NCI-H1694 (cell line): ENCODE measurements around the gene HEATR1.

ENCODE experiments used
- DNase-seq: peaks from one replicate; lab custom pipeline; 2025; lab: John Stamatoyannopoulos, UW

HEATR1 gene

DNA sequence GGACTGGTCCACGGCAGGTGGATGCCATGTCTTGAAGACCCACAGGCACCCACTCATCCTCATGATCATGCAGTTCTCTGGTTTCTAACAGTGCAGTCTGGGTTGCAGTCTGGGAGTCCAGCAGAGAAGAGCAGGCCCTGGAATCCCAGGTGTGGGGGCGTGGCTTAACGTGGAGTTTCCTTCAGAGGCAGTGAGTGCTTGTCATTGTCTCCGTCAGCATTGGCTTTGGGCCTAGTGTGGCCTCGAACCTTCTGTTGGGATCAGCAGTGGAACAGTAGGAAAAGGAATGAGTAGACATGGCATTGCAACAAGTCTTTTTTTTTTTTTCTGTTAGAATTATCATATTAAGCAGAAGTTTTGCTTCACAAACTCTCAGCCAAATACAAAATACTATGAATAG, 67.8 kb downstream of the HEATR1 start:
- DNase-seq = peak; percentile 5

DNA sequence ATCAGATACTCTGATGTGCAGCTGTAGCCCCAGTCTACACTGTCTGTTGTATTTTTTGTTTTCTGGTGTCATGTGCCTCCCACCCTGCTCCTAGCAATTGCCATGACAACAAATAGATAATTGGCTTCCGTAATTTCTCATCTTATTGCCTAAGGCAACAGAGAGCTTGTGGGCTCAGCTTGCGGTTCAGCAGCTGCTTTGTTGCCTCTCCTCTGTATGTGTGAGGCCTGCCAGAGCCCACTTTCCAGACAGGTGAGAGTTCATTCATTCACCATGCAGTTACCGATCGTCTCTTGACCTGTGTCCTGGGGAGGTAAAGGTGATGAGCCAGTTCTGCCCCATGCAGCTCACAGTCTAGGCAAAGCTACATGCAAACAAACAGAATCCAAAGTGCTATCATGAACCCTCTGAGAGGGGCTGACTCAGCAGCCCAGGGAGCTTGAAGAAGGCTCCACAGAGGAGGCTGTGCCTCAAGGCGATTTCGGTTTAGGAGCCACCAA, 68.6 kb downstream of the HEATR1 start:
- DNase-seq = peak; percentile 76

DNA sequence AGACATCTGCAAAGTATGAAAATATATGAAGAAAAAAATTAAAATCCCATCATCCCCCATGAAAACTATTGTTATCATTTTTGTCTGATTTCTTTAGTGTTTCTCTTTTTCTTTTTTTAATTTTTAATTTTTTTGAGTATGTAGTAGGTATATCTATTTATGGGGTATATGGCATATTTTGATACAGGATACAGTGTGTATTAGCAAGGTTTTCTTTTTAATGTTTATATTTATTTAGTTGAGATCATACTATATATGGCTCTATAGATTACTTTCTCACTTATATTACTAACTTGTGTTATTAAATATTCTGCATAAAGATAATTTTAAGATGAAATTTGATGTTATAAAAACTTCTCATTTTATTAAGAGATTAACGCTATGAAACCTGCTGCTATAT, 69.1 kb downstream of the HEATR1 start:
- no peak for DNase-seq

DNA sequence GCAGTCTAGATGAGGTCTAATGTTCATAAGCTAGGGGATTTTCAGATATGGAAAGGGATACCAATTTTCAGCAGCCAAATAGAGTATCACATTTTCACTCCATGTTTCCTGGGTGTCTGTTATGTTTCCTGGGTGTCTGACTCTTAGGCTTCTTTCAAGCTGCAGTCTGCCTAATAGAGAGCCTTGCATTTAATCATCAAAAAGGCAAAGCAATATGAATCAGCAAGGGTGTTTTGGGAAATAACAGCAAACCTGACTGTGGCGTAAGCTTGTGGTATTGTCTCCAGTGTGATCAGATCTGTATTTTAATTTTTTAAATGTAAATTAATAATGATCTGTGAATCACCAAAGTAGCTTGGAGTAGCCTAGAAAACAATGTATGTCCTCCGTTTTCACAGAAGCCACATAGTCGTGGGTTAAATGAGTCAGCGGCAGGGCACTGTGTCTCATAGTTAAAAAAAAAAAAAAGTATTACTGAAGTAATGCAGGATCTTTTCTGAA, 70.1 kb downstream of the HEATR1 start:
- no peak for DNase-seq

DNA sequence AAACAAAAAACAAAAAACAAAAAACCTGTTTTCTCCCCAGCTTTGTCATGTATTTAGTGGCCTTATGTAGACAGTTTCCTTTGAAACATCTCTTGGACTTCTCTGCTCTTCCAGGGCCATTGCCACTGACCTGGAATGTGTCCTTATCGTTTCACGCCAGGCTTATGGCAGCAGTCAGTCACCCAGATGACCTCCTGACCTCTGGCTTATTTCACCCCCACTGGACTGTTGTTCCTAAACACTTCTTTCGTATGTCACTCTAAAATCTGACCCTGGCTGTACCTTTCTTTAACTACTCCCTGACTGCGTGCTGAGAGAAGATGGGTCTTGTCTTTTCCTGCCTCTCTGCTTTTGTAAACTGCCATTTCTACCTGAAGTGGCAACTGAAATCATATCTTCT, 71.5 kb downstream of the HEATR1 start:
- no peak for DNase-seq

DNA sequence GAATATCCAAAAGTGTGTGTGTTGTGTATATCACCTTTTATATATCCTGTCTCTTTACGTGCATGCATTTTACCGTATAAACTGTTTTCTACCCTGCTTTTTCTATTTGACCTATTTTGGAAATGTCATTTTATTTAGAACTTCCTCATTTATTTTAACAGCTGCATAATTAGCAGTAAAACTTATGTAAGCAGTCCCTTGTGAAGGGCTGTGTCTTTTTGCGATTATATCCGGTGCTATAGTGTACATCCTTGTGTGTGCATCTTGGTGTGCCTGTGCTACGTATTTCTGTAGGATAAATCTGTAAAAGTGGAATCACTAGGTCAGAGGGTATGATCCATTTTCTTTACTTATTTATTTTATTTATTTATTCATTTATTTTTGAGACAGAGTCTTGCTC, 73.4 kb downstream of the HEATR1 start:
- no peak for DNase-seq

DNA sequence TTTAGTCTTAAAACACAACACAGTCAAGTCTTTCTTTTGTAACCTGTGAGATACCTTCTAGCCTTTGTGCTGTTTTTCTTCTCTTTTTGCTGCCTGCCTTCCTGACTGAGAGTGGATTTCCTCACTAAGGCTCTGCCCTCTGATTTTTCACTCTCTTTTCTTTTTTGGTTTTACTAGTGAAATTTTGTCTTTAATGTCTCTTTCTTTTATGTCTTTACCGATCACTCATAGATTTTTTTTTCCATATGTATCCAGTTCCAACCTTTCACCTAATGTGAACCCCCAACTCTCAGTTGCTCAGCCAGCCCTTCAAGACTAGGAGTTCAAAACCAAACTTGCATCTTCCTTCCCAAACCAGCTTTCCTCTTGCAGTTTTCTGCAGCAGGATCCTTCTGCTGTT, 74.0 kb downstream of the HEATR1 start:
- DNase-seq = no peak

DNA sequence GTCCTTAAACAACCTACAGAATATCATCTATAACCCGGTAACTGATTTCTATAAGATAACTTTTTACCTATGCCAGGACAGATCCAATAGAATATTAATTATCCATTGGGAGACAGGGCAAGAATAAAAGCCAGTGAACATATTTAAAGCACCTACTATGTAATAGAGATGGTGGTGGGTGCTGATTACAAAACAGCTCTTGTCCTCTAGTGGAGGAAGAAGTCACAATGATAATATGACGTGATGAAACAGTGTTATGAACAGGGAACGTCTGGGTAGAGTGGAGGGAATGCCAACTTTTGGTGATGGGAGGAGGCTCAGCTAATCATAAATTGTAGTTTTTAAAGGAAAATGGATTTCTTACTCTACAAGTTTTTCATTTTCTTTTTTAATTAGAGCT, 78.2 kb downstream of the HEATR1 start:
- no peak for DNase-seq

DNA sequence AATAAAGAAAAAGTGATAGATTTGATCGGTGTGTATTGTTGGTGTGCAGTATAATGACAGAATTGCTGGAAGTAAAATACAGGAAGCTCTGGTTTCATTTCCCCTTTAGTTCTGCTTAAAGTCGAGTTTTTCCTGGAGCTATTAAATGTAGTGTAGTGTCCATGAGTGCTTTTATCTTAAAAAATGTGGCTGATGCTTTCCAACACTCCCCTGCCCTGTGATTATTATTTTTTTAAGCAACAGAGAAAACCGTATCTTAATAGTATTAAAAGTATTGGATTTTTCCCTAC, 79.5 kb downstream of the HEATR1 start:
- no peak for DNase-seq

DNA sequence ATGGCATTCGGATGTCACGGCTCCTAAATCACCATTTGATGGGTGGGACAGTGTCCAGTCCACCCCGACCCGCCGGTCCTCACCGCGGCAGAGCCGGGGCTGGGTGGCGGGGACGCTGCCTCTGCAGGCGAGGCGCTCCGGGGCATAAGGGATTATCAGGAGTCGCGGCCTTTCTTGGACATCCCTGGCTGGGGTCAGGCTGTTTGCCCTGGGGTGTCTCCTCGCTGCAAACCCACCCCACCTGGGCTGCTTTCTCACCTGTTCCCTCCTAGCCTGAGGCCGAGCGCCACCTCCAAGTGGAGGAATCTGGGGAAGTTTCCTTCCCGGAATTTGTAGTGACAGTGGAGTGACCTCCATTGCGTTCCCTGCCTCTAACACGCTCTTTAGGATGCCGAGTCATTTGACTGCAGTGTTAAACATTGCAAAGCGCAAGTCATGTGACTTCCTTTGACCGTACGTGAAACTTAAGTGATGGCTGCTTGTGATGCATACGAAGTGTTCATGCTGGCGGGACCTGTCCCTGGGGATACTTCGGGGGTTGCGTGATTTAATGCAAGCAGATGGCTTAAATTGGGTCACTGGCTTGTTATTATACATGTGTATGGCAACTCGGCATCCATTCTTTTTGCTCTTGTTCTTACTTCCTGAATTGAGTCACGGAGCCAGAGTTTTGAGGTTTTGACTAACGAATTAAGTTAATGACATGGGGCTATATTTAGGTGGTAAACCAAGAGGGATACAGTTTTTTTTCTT, 80.0 kb downstream of the HEATR1 start:
- no peak for DNase-seq

DNA sequence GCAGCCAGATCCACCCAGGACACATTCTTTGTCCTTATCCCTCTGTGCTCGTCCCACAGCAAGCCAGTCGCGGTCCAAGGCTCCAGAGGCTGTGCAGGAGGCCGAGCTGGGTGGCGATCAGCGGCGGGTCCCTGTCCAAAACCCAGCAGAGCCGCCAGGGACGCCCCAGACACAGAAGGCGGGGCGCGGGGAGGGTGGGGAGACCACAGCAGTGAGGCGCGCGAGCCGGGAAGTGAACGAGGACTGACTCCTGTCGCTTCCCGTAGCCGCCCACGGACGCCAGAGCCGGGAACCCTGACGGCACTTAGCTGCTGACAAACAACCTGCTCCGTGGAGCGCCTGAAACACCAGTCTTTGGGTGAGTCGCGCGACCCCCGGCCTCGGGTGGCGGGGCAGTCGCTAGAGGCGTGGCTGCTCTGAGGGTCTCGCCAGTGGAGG, 80.6 kb downstream of the HEATR1 start, which contains the start of gene LGALS8:
Gene LGALS8 (plus strand): TSS at position 279 of the 438 bp plus-strand sequence. CDS start 2,089 bp downstream, outside the sequence.
- DNase-seq = no peak

DNA sequence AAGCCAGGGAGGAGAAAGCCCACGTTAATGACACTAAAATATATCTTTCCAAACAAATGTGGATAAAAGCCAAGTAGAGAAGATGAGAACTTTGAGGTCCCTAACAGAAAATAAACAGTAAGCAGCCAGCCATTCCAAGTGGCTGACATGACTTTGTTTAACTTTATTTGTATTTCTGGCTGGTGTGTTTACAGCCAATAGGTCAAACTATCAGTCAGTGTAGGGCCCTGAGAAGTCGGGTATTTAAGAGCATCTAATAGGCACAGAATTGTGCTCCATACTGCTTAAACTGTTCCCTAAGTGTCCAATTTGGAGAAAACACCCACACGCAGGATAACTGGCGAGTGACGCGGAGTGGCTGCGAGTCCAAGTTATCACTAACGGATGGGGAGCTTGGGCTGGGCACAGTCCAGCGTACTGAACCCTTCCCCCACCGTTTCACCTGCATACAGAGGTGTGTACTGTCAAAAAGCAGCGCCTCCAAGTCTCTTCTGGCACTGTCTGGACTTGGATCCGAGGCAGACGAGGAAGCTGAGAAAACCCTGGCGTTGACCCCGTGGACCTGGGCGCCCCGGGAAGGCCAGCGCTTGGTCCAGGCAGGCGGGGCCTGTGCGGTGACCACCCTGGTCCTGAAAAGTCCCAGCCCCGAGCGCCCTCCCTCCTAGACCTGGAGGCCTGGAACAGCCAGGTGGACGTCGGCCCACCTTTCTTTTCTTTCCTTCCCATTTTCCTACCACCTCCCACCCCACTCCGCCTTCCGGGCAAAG, 81.2 kb downstream of the HEATR1 start:
- no peak for DNase-seq

DNA sequence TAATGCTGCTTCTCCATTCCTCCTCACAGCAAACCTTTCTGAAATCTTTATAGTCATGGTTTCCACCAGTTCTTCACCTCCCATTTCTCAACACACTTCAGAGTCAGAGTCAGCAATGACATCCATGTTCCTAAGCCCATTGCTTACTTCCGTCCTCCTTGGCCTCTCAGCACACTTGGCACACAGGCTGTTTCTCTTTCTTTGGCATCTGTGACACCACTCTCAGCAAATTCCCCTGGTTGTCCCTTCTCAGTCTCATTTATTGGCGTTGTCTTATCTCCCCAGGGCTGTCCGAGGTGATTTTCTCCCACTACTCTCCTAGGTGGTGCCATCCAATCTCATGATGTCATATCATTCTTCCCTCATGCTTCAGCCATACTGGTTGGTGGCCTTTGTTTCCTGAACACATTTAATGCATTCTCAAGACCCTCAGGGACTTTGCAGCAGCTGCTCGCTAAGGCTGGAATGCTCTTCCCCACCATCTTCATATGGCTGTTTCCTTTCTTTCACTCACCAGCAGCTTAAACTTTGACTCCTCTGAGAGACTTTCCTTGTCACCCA, 83.8 kb downstream of the HEATR1 start:
- no peak for DNase-seq

DNA sequence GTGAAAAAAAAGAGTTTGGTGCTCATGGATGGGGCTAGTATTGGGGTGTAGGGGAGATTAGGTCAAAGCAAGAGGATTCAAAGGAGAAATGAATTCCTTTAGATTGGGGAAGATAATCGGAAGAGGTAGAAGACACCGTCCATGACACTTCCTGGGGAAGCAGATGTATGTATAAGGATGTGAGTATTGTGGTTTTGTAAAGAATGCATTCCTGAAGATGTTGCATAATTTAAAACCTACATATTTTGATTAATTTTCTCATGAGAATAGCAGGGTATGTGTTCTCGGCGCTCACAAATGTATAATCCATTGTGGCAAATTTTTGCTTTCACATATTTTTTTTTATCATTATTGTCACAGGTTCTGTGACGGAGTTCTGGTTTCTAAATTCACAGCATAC, 86.0 kb downstream of the HEATR1 start:
- DNase-seq = no peak

DNA sequence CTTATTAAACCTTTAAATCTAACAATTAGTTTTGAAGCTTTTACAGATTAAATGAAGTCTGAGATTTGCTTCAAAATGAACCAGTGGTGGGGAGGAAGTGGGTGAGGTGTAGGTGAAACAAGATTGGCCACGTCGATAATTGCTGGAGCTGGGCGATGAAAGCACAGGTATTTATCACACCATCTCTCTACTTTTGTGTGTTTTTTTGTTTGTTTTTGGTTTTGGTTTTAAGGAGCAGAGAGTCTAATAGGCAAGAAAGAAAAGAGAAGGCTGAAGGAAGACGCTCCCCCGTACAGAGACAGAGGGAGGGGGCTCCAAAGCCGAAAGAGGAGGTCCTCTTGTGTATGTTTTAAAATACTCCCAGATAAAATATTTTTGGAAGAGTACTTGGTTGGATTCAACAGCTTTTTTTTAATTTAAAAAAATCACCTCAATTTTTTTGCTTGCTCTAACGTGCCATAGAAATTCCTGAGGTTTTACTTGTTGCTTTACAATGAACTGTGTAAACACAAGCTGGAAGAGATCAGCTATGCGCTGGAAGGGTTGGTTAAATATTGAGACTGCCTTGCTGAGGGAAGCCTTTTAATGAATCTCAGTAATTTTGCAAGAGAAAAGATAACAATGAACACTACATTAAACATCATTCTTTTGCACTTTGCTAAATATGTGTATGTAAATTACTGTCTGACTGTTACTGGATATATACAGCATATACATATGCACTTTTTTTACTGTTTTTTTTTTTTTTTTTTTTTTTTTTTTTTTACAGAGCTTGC, 87.2 kb downstream of the HEATR1 start:
- peak; percentile 11 for DNase-seq

DNA sequence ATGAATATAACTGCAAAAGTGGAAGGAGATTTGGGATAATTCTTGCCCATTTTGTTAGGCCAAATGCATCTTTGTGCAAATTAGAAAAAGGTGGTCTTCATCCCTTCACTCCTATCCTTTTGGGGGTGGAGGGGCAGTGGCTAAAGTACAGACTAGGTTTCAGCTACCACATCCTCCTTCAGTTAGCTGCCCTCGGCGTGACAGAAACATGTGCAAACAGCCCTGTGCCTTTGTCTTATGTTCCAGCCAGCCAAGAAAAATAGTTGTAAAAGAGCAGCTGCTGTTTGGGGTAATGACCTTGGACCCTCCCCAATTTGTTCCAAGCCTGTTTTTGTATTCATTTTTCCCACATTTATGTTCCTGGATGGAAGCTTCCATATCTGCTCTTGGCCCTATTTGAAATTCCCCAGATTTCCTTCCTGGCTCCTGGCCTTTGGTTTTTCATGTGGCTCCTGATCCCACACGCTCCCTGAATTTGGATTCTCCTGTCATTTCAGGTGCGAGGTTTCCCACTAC, 88.8 kb downstream of the HEATR1 start:
- DNase-seq = peak; percentile 11

DNA sequence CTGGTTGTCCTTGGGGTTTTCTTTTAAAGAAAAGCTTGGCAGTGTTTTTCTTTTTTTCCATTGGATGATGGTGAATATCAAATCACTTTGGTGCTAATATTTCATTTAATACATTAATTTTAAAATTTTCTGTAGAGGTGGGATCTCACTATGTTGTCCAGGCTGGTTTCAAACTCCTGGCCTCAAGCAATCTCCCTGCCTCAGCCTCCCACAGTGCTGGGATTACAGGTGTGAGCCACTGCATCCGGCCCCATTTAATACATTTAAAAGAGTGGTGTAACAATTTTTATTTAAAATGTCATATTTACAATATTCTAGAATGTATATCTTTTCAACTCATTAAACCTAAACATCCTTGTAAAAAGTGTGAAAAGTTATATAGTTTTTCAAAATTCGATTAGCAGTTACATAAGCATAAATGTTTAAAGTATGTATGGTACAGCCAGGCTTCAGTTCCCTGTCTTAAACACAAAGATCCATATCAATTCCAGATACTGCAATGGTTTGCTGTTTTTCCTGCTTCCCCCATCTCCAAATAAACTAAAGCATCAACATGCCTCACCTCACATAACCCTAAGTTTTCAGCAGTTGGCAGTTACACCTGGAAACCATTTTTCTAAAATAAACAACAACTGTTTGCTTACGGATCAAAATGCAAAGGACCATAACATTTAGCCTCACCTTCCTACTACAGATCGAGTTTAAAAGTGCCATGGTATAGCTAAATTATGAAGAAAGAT, 89.4 kb downstream of the HEATR1 start:
- DNase-seq = peak; percentile 42

DNA sequence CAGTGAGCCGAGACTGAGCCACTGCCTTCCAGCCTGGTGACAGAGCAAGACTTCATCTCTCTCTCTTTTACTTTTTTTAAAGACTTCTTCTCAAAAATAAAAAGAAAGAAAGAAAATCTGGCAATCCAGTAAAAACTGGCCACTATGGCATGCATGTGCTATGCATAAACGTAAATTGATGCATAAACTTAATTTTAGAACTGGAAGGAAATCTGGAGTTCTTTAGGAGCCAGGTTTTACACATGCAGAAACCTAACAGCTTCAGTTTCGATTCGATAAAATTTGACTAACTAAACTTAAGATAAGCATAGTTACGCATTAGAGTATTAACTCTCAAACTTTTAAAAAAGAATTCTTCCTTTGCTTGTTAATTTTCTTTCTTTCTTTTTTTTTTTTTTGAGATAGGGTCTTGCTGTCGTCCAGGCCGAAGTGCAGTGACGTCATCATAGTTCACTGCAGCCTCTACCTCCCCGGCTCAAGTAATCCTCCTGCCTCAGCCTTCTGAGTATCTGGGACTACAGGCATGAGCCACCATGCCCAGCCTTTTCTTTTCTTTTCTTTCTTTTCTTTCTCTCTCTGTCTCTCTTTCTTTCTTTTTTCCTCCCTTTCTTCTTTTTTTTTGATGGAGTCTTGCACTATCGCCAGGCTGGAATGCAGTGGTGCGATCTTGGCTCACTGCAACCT, 92.4 kb downstream of the HEATR1 start:
- DNase-seq = no peak

DNA sequence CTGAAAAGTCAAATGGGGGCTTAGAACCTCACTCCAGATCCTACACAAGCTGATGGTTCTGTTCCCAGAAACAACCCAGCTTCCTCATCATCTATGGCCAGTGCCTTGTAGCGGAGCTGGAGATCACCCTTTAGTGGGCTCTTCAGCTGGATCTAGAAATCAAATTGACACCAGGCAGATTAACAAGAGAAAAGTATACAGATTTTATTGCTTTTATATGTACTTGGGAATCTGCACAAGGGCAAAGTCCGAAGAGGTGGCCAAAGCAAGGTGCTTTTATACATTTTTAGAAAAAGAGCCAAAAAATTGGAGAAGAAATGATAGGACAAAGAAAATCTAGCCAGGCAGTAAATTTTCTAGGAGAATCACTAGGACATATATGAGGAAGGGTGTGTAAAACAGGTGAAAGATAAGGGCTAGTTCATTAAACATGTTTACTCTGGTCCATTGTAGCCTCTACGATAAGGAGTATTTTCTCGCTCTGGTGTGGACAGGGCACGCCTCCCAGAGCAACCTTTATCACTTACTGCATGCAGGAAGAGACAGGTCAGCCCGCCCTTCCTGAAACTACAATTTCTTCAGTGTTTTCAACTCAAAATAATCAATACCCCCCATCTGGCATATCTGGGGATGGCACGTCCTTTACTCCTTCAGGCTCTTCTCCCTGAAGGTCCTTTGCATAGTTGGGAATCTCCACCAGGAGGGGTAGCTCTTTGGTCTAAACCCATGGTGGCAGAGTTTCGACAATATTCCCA, 94.5 kb downstream of the HEATR1 start:
- DNase-seq = no peak

DNA sequence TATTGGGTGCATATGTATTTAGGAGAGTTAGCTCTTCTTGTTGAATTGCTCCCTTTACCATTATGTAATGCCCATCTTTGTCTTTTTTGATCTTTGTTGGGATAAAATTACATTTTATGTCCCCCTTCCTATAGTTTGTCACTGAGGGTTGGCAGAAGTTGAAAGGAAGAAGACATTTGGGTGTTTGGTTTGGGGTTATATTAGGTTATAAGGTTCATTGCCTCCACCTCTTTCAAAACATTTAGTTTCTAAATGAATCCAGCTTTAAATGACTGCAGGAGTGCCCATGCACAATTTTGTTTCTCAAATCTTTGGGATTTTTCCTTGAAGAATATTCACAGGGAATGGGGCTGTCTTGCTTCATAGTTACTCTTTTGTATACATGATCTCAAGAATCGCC, 95.1 kb downstream of the HEATR1 start:
- no peak for DNase-seq
